Gastroesophageal sphincter (tissue), 3 donors: ENCODE data around the gene DGKG.

Experiments used
- EP300 ChIP-seq: sonication (generic); formaldehyde crosslinking; IDR thresholded peaks from one replicate; pipeline ENCODE4 v1.6.1; 2017; ENCODE audit warnings: antibody characterized with exemption, mild to moderate bottlenecking
- POLR2AphosphoS5 ChIP-seq: sonication (generic); formaldehyde crosslinking; IDR thresholded peaks from one replicate; pipeline ENCODE4 v1.6.1; 2017; ENCODE audit warnings: antibody characterized with exemption
- TF ChIP-seq, protein P1 (sequence below), 4 experiments: fragments of 200-600 bp in 2 of 4; fragments of 450-650 bp in 2 of 4; sonication (generic) in 1 of 4; IDR thresholded peaks; one replicate each; pipeline ENCODE4 v1.5.1; 2017 to 2019; ENCODE audit warnings: antibody characterized with exemption in 4 of 4, mild to moderate bottlenecking in 2 of 4, moderate library complexity in 2 of 4

DNA sequence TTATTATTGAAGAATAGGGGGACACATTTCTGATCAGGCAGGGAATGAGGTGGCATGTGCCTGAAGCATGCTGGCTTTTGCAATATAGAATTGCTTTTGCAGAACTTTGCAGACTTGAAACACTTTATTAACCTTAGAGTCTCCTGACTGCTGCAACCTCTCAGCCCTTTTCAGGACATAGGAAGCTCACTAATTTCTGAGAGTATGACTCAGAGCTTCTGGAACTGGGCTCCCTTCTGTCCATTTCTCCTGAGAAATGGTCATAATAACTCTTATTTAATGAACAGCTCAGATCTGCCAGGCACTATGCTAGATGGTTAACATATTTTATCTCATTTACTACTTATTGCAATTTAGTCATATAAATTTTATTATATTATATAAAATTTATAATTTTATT lies 38.6 kb upstream of the DGKG start:
- TF ChIP-seq EP300 = no peak
- TF ChIP-seq, protein P1, sequence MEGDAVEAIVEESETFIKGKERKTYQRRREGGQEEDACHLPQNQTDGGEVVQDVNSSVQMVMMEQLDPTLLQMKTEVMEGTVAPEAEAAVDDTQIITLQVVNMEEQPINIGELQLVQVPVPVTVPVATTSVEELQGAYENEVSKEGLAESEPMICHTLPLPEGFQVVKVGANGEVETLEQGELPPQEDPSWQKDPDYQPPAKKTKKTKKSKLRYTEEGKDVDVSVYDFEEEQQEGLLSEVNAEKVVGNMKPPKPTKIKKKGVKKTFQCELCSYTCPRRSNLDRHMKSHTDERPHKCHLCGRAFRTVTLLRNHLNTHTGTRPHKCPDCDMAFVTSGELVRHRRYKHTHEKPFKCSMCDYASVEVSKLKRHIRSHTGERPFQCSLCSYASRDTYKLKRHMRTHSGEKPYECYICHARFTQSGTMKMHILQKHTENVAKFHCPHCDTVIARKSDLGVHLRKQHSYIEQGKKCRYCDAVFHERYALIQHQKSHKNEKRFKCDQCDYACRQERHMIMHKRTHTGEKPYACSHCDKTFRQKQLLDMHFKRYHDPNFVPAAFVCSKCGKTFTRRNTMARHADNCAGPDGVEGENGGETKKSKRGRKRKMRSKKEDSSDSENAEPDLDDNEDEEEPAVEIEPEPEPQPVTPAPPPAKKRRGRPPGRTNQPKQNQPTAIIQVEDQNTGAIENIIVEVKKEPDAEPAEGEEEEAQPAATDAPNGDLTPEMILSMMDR (IDR thresholded peaks at IDR 0.05) = no peak
- TF ChIP-seq POLR2AphosphoS5 = no peak
